ENCODE results near the gene SP7.
A peak's percentile ranks its signal among the peaks of the same experiment; 100 is the strongest.
"Not testable (repeated sequence)": the region's sequence is repeated elsewhere in the genome, so short reads cannot be mapped to it uniquely, and the experiment has no call there.

Gene SP7

GRCh38 chr12:53378724-53379388 lies 42.7 kb upstream of the SP7 start:
- peak overlapping the region; percentile 57 for H3K4me3 ChIP-seq (ENCODE audit: low read depth, low read length)
- no peak for TF ChIP-seq CTCF (IDR thresholded peaks at IDR 0.05; ENCODE audit: borderline replicate concordance, insufficient read depth, low read depth, low read length)

GRCh38 chr12:53378222-53378621 lies 42.1 kb upstream of the SP7 start:
- H3K4me3 ChIP-seq (ENCODE audit: low read depth, low read length): no peak overlapping the region
- TF ChIP-seq CTCF (IDR thresholded peaks at IDR 0.05; ENCODE audit: borderline replicate concordance, insufficient read depth, low read depth, low read length): no peak

GRCh38 chr12:53376747-53377146 lies 40.6 kb upstream of the SP7 start:
- TF ChIP-seq CTCF (IDR thresholded peaks at IDR 0.05; ENCODE audit: borderline replicate concordance, insufficient read depth, low read depth, low read length): no peak
- no peak overlapping the region for H3K4me3 ChIP-seq (ENCODE audit: low read depth, low read length)

- H3K4me3 ChIP-seq (ENCODE audit: low read depth, low read length): not testable (repeated sequence)
Observed at GRCh38 chr12:53374277-53374676, 38.1 kb upstream of the SP7 start.

GRCh38 chr12:53373554-53374133 lies 37.5 kb upstream of the SP7 start:
- not testable (repeated sequence) for H3K4me3 ChIP-seq (ENCODE audit: low read depth, low read length)

- TF ChIP-seq CTCF (IDR thresholded peaks at IDR 0.05; ENCODE audit: borderline replicate concordance, insufficient read depth, low read depth, low read length): no peak
- no peak overlapping the region for H3K4me3 ChIP-seq (ENCODE audit: low read depth, low read length)
Observed at GRCh38 chr12:53365245-53365904, 29.2 kb upstream of the SP7 start.

- H3K4me3 ChIP-seq (ENCODE audit: low read depth, low read length): not testable (repeated sequence)
Observed at GRCh38 chr12:53361638-53362037, 25.5 kb upstream of the SP7 start.

- TF ChIP-seq CTCF (IDR thresholded peaks at IDR 0.05; ENCODE audit: borderline replicate concordance, insufficient read depth, low read depth, low read length): no peak
- H3K4me3 ChIP-seq (ENCODE audit: low read depth, low read length): no peak overlapping the region
Observed at GRCh38 chr12:53358836-53359419, 22.8 kb upstream of the SP7 start.

All from GM12875 (cell line).